ENCODE data around the gene DUS3L.

Gene DUS3L

GRCh38 chr19:5808120-5808816 is 17.3 kb upstream of the DUS3L start:
- TF ChIP-seq CTCF (IDR thresholded peaks at IDR 0.05; ENCODE audit: borderline replicate concordance, insufficient read depth, low read depth, low read length) = no peak
- no peak overlapping the region for H3K4me3 ChIP-seq (ENCODE audit: low read depth, low read length)

- no peak for TF ChIP-seq CTCF (IDR thresholded peaks at IDR 0.05; ENCODE audit: borderline replicate concordance, insufficient read depth, low read depth, low read length)
- H3K4me3 ChIP-seq (ENCODE audit: low read depth, low read length) = no peak overlapping the region
These were observed 15.9 kb upstream of the DUS3L start for GRCh38 chr19:5806905-5807304.

GRCh38 chr19:5806133-5806489 is 15.1 kb upstream of the DUS3L start:
- H3K4me3 ChIP-seq (ENCODE audit: low read depth, low read length) = no peak overlapping the region
- no peak for TF ChIP-seq CTCF (IDR thresholded peaks at IDR 0.05; ENCODE audit: borderline replicate concordance, insufficient read depth, low read depth, low read length)

- no peak overlapping the region for H3K4me3 ChIP-seq (ENCODE audit: low read depth, low read length)
- peak; percentile 61 for TF ChIP-seq CTCF (IDR thresholded peaks at IDR 0.05; ENCODE audit: borderline replicate concordance, insufficient read depth, low read depth, low read length)
These were observed 14.6 kb upstream of the DUS3L start for GRCh38 chr19:5805462-5806132.

- no peak within 1 kb of the TSS for H3K4me3 ChIP-seq (ENCODE audit: low read depth, low read length)
These were observed 13.8 kb upstream of the DUS3L start, which contains the start of gene NRTN for GRCh38 chr19:5804516-5805461. TSS of gene NRTN (plus strand) at chr19:5805067. CDS start at chr19:5824166, 19,099 bp downstream.

More at GRCh38 chr19:5804516-5805461, 13.8 kb upstream of the DUS3L start, which contains the start of gene NRTN:
- TF ChIP-seq CTCF (IDR thresholded peaks at IDR 0.05; ENCODE audit: borderline replicate concordance, insufficient read depth, low read depth, low read length) = no peak
